Measurements from ENCODE around the gene PPCDC. TPM values are rescaled to one million over a fixed set of nuclear protein-coding genes. Genes with fewer than 3 reads are reported as not detected.

Gene PPCDC
- polyA plus RNA-seq, 1 donor (not counting 4 experiments of a cell fraction or from before 2014, with no cell fraction given): 11.9 TPM

DNA sequence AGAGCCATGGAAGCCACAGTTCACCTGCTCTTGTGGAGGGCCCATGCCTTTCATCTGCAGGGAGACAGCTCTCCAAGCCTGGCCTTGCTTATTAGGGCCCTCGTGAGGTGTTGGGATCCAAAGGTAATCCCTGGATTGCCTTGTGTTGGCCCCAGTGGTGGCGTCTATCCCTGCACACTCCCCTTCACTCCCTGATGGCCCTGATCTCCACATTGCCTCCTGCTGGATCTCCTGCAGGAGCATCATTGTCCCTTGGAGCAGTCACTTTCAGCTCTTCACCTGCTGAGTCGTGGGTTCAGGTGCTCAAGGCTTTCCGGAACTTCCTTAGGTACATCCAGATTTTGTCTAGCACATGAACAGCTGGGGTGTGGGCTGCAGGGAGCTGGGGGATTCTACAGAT lies 7.0 kb downstream of the PPCDC start:
- Histone ChIP-seq H3K79me2 (ENCODE audit: control insufficient read depth, insufficient read depth, low read length) (no peaks in the 10 kb centered on the region), H3K4me1 (ENCODE audit: control insufficient read depth, extremely low read depth, insufficient read depth, low read length) (peaks cover 19% of the 10 kb centered on the region), H3K36me3 (ENCODE audit: control insufficient read depth in 2 of 2, extremely low read depth in 1 of 2, insufficient read depth in 2 of 2, low read length in 2 of 2) (peaks cover 6 to 18% of the 10 kb centered on the region in 2 experiments), H3K9me3 (ENCODE audit: control insufficient read depth, low read depth, low read length) (no peaks in the 10 kb centered on the region), H3K27ac (ENCODE audit: control insufficient read depth, insufficient read depth, low read length) (no peak overlapping the region), H3K9ac (ENCODE audit: control insufficient read depth, extremely low read depth, insufficient read depth, low read length) (no peak overlapping the region), H2AFZ (ENCODE audit: control insufficient read depth, low read length) (no peak overlapping the region), H4K20me1 (ENCODE audit: control insufficient read depth, extremely low read depth, insufficient read depth, low read length) (no peaks in the 10 kb centered on the region), H3K9me1 (ENCODE audit: control insufficient read depth, extremely low read depth, insufficient read depth, low read length) (no peaks in the 10 kb centered on the region), H3K4me3 (ENCODE audit: control insufficient read depth in 2 of 3, extremely low read depth in 1 of 3, insufficient read depth in 2 of 3, low read depth in 1 of 3, low read length in 3 of 3) (no peak overlapping the region), H3K27me3 (ENCODE audit: control insufficient read depth, extremely low read depth, insufficient read depth, low read length) (no peaks in the 10 kb centered on the region), H3K4me2 (ENCODE audit: control insufficient read depth, extremely low read depth, insufficient read depth, low read depth, low read length) (no peak overlapping the region)
- DNase-seq (ENCODE audit: low read depth, low spot score) (no peak), FAIRE-seq (no peak)
- dilution Hi-C loops (cut with MboI; ENCODE audit: extremely low pct_ligation_motif_present, low sequenced_read_pairs): no loop called here
- no peak for TF ChIP-seq EZH2 (IDR thresholded peaks at IDR 0.05; ENCODE audit: low read length)
- TF ChIP-seq CTCF (optimal IDR thresholded peaks at IDR 0.05 in 1 of 3, IDR thresholded peaks at IDR 0.05 in 1 of 3, conservative IDR thresholded peaks at IDR 0.05 in 1 of 3; ENCODE audit: extremely low read depth in 1 of 3, insufficient read depth in 2 of 3, low read length in 3 of 3): peak in 1 of 3 experiments; percentile 32

DNA sequence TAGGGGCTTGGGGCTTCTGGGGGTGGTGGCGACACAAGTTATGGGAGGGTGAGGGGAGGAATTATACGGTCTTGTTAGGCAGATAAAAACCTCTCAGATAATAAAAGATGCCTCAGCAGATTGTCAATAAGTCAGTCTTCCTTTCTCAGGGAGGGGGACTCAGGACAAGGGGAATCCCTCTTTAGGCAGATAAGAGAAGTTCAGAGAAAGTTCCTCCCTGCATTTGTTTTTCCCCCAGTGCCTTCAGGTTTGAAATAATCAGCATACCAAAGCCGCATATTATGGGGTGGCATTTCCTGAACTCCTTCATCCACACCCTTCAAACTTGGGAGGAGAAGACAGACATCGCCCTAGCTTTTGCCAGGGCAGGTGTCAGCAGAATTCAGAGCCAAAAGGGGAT lies 8.5 kb downstream of the PPCDC start:
- H3K36me3 ChIP-seq (ENCODE audit: control insufficient read depth in 2 of 2, extremely low read depth in 1 of 2, insufficient read depth in 2 of 2, low read length in 2 of 2): peaks cover 6 to 11% of the 10 kb centered on the region in 2 experiments
- FAIRE-seq (no peak), DNase-seq (ENCODE audit: low read depth, low spot score) (no peak)
- no peaks in the 10 kb centered on the region for H3K79me2 ChIP-seq (ENCODE audit: control insufficient read depth, insufficient read depth, low read length)
- peaks cover 27% of the 10 kb centered on the region for H3K4me1 ChIP-seq (ENCODE audit: control insufficient read depth, extremely low read depth, insufficient read depth, low read length)
- no peak overlapping the region for H3K27ac ChIP-seq (ENCODE audit: control insufficient read depth, insufficient read depth, low read length)
- H3K4me3 ChIP-seq (ENCODE audit: control insufficient read depth in 2 of 3, extremely low read depth in 1 of 3, insufficient read depth in 2 of 3, low read depth in 1 of 3, low read length in 3 of 3): no peak overlapping the region
- no peak overlapping the region for H3K4me2 ChIP-seq (ENCODE audit: control insufficient read depth, extremely low read depth, insufficient read depth, low read depth, low read length)
- dilution Hi-C loops (cut with MboI; ENCODE audit: extremely low pct_ligation_motif_present, low sequenced_read_pairs): no loop called here
- H3K9me1 ChIP-seq (ENCODE audit: control insufficient read depth, extremely low read depth, insufficient read depth, low read length): no peaks in the 10 kb centered on the region
- no peaks in the 10 kb centered on the region for H4K20me1 ChIP-seq (ENCODE audit: control insufficient read depth, extremely low read depth, insufficient read depth, low read length)
- H3K9ac ChIP-seq (ENCODE audit: control insufficient read depth, extremely low read depth, insufficient read depth, low read length): no peak overlapping the region
- no peaks in the 10 kb centered on the region for H3K27me3 ChIP-seq (ENCODE audit: control insufficient read depth, extremely low read depth, insufficient read depth, low read length)
- no peaks in the 10 kb centered on the region for H3K9me3 ChIP-seq (ENCODE audit: control insufficient read depth, low read depth, low read length)
- H2AFZ ChIP-seq (ENCODE audit: control insufficient read depth, low read length): no peak overlapping the region
- TF ChIP-seq EZH2 (IDR thresholded peaks at IDR 0.05; ENCODE audit: low read length): no peak
- no peak for TF ChIP-seq CTCF (optimal IDR thresholded peaks at IDR 0.05 in 1 of 3, IDR thresholded peaks at IDR 0.05 in 1 of 3, conservative IDR thresholded peaks at IDR 0.05 in 1 of 3; ENCODE audit: extremely low read depth in 1 of 3, insufficient read depth in 2 of 3, low read length in 3 of 3)

Measured in keratinocyte (primary cell).